ENCODE results near the gene LHFPL3.

The LHFPL3 gene

GRCh38 chr7:104412911-104413310 lies 84.5 kb downstream of the LHFPL3 start:
- Histone ChIP-seq H3K27ac (ENCODE audit: low read depth, low read length) (no peak overlapping the region), H3K79me2 (ENCODE audit: control insufficient read depth, low read length) (no peaks in the 10 kb centered on the region), H3K9me2 (replicated peaks; ENCODE audit: control insufficient read depth, low read length) (no peaks in the 10 kb centered on the region), H3K9me3 (ENCODE audit: control insufficient read depth, insufficient read depth, low read length) (no peaks in the 10 kb centered on the region), H3K4me1 (ENCODE audit: control insufficient read depth, low read length) (no peaks in the 10 kb centered on the region), H3K4me3 (ENCODE audit: low read length) (no peak overlapping the region), H3F3A (ENCODE audit: control insufficient read depth, insufficient read depth) (no peaks in the 10 kb centered on the region), H3K36me3 (ENCODE audit: control insufficient read depth, low read length) (no peaks in the 10 kb centered on the region), H4K20me1 (ENCODE audit: control insufficient read depth, insufficient read depth, low read depth, low read length) (no peaks in the 10 kb centered on the region), H3K4me2 (ENCODE audit: low read length) (no peak overlapping the region), H3K27me3 (ENCODE audit: control insufficient read depth, low read length) (peaks cover 4% of the 10 kb centered on the region; the same call in 1 of the 2 replicates)
- TF ChIP-seq EZH2phosphoT487 (IDR thresholded peaks at IDR 0.05; ENCODE audit: borderline replicate concordance, low read length), result no peak
- TF ChIP-seq CTCF (IDR thresholded peaks at IDR 0.05; ENCODE audit: low read depth, low read length, poor library complexity, severe bottlenecking), result no peak

GRCh38 chr7:104414216-104414615 lies 85.8 kb downstream of the LHFPL3 start:
- Histone ChIP-seq H3K4me2 (ENCODE audit: low read length) (no peak overlapping the region), H3K9me3 (ENCODE audit: control insufficient read depth, insufficient read depth, low read length) (no peaks in the 10 kb centered on the region), H4K20me1 (ENCODE audit: control insufficient read depth, insufficient read depth, low read depth, low read length) (no peaks in the 10 kb centered on the region), H3K27me3 (ENCODE audit: control insufficient read depth, low read length) (peaks cover 4% of the 10 kb centered on the region; the same call in 1 of the 2 replicates), H3K36me3 (ENCODE audit: control insufficient read depth, low read length) (no peaks in the 10 kb centered on the region), H3K27ac (ENCODE audit: low read depth, low read length) (no peak overlapping the region), H3K4me3 (ENCODE audit: low read length) (no peak overlapping the region), H3K9me2 (replicated peaks; ENCODE audit: control insufficient read depth, low read length) (no peaks in the 10 kb centered on the region), H3F3A (ENCODE audit: control insufficient read depth, insufficient read depth) (no peaks in the 10 kb centered on the region), H3K4me1 (ENCODE audit: control insufficient read depth, low read length) (no peaks in the 10 kb centered on the region), H3K79me2 (ENCODE audit: control insufficient read depth, low read length) (no peaks in the 10 kb centered on the region)
- TF ChIP-seq EZH2phosphoT487 (IDR thresholded peaks at IDR 0.05; ENCODE audit: borderline replicate concordance, low read length), result no peak
- no peak for TF ChIP-seq CTCF (IDR thresholded peaks at IDR 0.05; ENCODE audit: low read depth, low read length, poor library complexity, severe bottlenecking)

- Histone ChIP-seq H3K27me3 (ENCODE audit: control insufficient read depth, low read length) (peaks cover 4% of the 10 kb centered on the region; the same call in 1 of the 2 replicates), H3K27ac (ENCODE audit: low read depth, low read length) (no peak overlapping the region), H3K79me2 (ENCODE audit: control insufficient read depth, low read length) (no peaks in the 10 kb centered on the region), H3K4me3 (ENCODE audit: low read length) (no peak overlapping the region), H3F3A (ENCODE audit: control insufficient read depth, insufficient read depth) (no peaks in the 10 kb centered on the region), H3K36me3 (ENCODE audit: control insufficient read depth, low read length) (no peaks in the 10 kb centered on the region), H3K9me3 (ENCODE audit: control insufficient read depth, insufficient read depth, low read length) (no peaks in the 10 kb centered on the region), H3K4me1 (ENCODE audit: control insufficient read depth, low read length) (no peaks in the 10 kb centered on the region), H3K9me2 (replicated peaks; ENCODE audit: control insufficient read depth, low read length) (no peaks in the 10 kb centered on the region), H4K20me1 (ENCODE audit: control insufficient read depth, insufficient read depth, low read depth, low read length) (no peaks in the 10 kb centered on the region), H3K4me2 (ENCODE audit: low read length) (no peak overlapping the region)
- TF ChIP-seq EZH2phosphoT487 (IDR thresholded peaks at IDR 0.05; ENCODE audit: borderline replicate concordance, low read length), result no peak
- TF ChIP-seq CTCF (IDR thresholded peaks at IDR 0.05; ENCODE audit: low read depth, low read length, poor library complexity, severe bottlenecking), result peak; percentile 21
Measured at GRCh38 chr7:104415700-104416099, 87.3 kb downstream of the LHFPL3 start.
